Epithelial cell of esophagus (primary cell): ENCODE measurements around the gene EXOSC10.
A peak's percentile ranks its signal among the peaks of the same experiment; 100 is the strongest.

ENCODE experiments used
- DNase-seq: peaks from one replicate; pipeline ENCODE4 v3.0.0; 2010; ENCODE audit warnings: low read depth
- H3K4me3 ChIP-seq: 2 replicates; pipeline ENCODE4 v1.5.1; 2011; ENCODE audit warnings: mild to moderate bottlenecking, low read length, control low read depth
- CTCF ChIP-seq: IDR thresholded peaks from 2 replicates; pipeline ENCODE4 v1.5.1; 2011; ENCODE audit warnings: low read depth, mild to moderate bottlenecking, low read length, control low read depth, inconsistent platforms; ENCODE audit not compliant: insufficient read depth; ENCODE audit errors: missing control alignments

Gene EXOSC10

GRCh38 chr1:11028018-11028417 is 71.7 kb downstream of the EXOSC10 start:
- TF ChIP-seq CTCF: no peak
- DNase-seq: no peak
- H3K4me3 ChIP-seq: no peak overlapping the region

GRCh38 chr1:11027316-11027715 is 72.4 kb downstream of the EXOSC10 start:
- no peak overlapping the region for H3K4me3 ChIP-seq
- DNase-seq: no peak
- TF ChIP-seq CTCF: no peak

- no peak for TF ChIP-seq CTCF
- no peak for DNase-seq
- no peak overlapping the region for H3K4me3 ChIP-seq
Measured at GRCh38 chr1:11026903-11027302, 72.8 kb downstream of the EXOSC10 start.

GRCh38 chr1:11026052-11026451 is 73.6 kb downstream of the EXOSC10 start:
- H3K4me3 ChIP-seq: no peak overlapping the region
- peak; percentile 84 for DNase-seq
- no peak for TF ChIP-seq CTCF

GRCh38 chr1:11025618-11026017 is 74.1 kb downstream of the EXOSC10 start:
- no peak for DNase-seq
- no peak for TF ChIP-seq CTCF
- no peak overlapping the region for H3K4me3 ChIP-seq

GRCh38 chr1:11024874-11025203 is 74.8 kb downstream of the EXOSC10 start:
- no peak overlapping the region for H3K4me3 ChIP-seq
- TF ChIP-seq CTCF: no peak
- DNase-seq: peak; percentile 19

GRCh38 chr1:11024154-11024873 is 75.4 kb downstream of the EXOSC10 start:
- no peak overlapping the region for H3K4me3 ChIP-seq
- no peak for DNase-seq
- TF ChIP-seq CTCF: no peak
